H9 (cell line): ENCODE data around the gene RASGRP4. TPM values are rescaled to one million over a fixed set of nuclear protein-coding genes. Genes with fewer than 3 reads are reported as not detected.
A peak's percentile ranks its signal among the peaks of the same experiment; 100 is the strongest.

Experiments
- DNase-seq: peaks from one replicate; pipeline ENCODE4 v3.0.0-alpha.2; 2017
- H2AFZ ChIP-seq: one replicate; pipeline ENCODE4 v1.6.1; 2013; ENCODE audit warnings: mild to moderate bottlenecking, low read length, control low read depth, moderate library complexity
- H2AK5ac ChIP-seq: 2 replicates; pipeline ENCODE4 v1.6.1; 2013; ENCODE audit warnings: low read length, control low read depth, mixed read lengths; ENCODE audit not compliant: insufficient read length
- H2BK120ac ChIP-seq: one replicate; pipeline ENCODE4 v1.6.1; 2013; ENCODE audit warnings: low read depth, mild to moderate bottlenecking, low read length, control low read depth, inconsistent platforms; ENCODE audit not compliant: poor library complexity, severe bottlenecking
- H2BK12ac ChIP-seq: 2 replicates; pipeline ENCODE4 v1.6.1; 2013; ENCODE audit warnings: low read length, control low read depth, mixed read lengths, low read depth; ENCODE audit not compliant: insufficient read length
- H2BK15ac ChIP-seq: 2 replicates; pipeline ENCODE4 v1.6.1; 2013; ENCODE audit warnings: low read depth, low read length, control low read depth
- H2BK20ac ChIP-seq: one replicate; pipeline ENCODE4 v1.6.1; 2013; ENCODE audit warnings: low read depth, mild to moderate bottlenecking, low read length, control low read depth, inconsistent platforms; ENCODE audit not compliant: poor library complexity, severe bottlenecking
- H2BK5ac ChIP-seq: 2 replicates; pipeline ENCODE4 v1.6.1; 2013; ENCODE audit warnings: low read length, control low read depth, mixed read lengths; ENCODE audit not compliant: insufficient read length
- H3K14ac ChIP-seq: 2 replicates; pipeline ENCODE4 v1.6.1; 2013; ENCODE audit warnings: low read length, control low read depth; ENCODE audit not compliant: insufficient read depth
- H3K18ac ChIP-seq: 2 replicates; pipeline ENCODE4 v1.6.1; 2013; ENCODE audit warnings: low read depth, mild to moderate bottlenecking, mixed read lengths, low read length, control low read depth; ENCODE audit not compliant: insufficient read length
- H3K23ac ChIP-seq: 2 replicates; pipeline ENCODE4 v1.6.1; 2013; ENCODE audit warnings: low read length, control low read depth, mixed read lengths, low read depth; ENCODE audit not compliant: insufficient read length
- H3K23me2 ChIP-seq: 2 replicates; pipeline ENCODE4 v1.6.1; 2013; ENCODE audit warnings: low read depth, mild to moderate bottlenecking, mixed read lengths, low read length, control low read depth; ENCODE audit not compliant: insufficient read length, poor library complexity, severe bottlenecking
- H3K27ac ChIP-seq: 2 replicates; pipeline ENCODE4 v1.5.1; 2013; ENCODE audit warnings: low read length, control low read depth, mixed read lengths, low read depth; ENCODE audit not compliant: insufficient read length
- H3K27me3 ChIP-seq: 2 replicates; pipeline ENCODE4 v1.6.1; 2013; ENCODE audit warnings: low read length, control low read depth, inconsistent platforms; ENCODE audit not compliant: insufficient read depth
- H3K4ac ChIP-seq: 2 replicates; pipeline ENCODE4 v1.6.1; 2013; ENCODE audit warnings: low read depth, mild to moderate bottlenecking, control low read depth, inconsistent platforms, low read length, moderate library complexity
- H3K4me1 ChIP-seq: 2 replicates; pipeline ENCODE4 v1.6.1; 2013; ENCODE audit warnings: low read length, control low read depth, inconsistent platforms; ENCODE audit not compliant: insufficient read depth
- H3K4me2 ChIP-seq: 2 replicates; pipeline ENCODE4 v1.6.1; 2013; ENCODE audit warnings: low read length, control low read depth, mixed read lengths; ENCODE audit not compliant: insufficient read length, insufficient read depth
- H3K56ac ChIP-seq: 2 replicates; pipeline ENCODE4 v1.6.1; 2013; ENCODE audit warnings: low read depth, mild to moderate bottlenecking, mixed read lengths, low read length, control low read depth; ENCODE audit not compliant: insufficient read length
- H3K79me1 ChIP-seq: 2 replicates; pipeline ENCODE4 v1.6.1; 2013; ENCODE audit warnings: low read depth, mild to moderate bottlenecking, moderate library complexity, low read length, control low read depth, inconsistent platforms; ENCODE audit not compliant: insufficient read depth, poor library complexity, severe bottlenecking
- H3K79me2 ChIP-seq: 2 replicates; pipeline ENCODE4 v1.6.1; 2013; ENCODE audit warnings: low read length, control low read depth, inconsistent platforms; ENCODE audit not compliant: insufficient read depth
- H3K9ac ChIP-seq: 2 replicates; pipeline ENCODE4 v1.6.1; 2013; ENCODE audit warnings: low read length, control low read depth, mixed read lengths; ENCODE audit not compliant: insufficient read length; ENCODE audit errors: extremely low read depth
- H3K9me3 ChIP-seq: one replicate; pipeline ENCODE4 v1.6.1; 2013; ENCODE audit warnings: low read depth, low read length, inconsistent platforms; ENCODE audit not compliant: control insufficient read depth
- H3T11ph ChIP-seq: one replicate; pipeline ENCODE4 v1.6.1; 2013; ENCODE audit warnings: mild to moderate bottlenecking, low read length, control low read depth, inconsistent platforms
- H4K20me1 ChIP-seq: one replicate; pipeline ENCODE4 v1.6.1; 2013; ENCODE audit not compliant: control insufficient read depth, insufficient read length, insufficient read depth
- H4K5ac ChIP-seq: 2 replicates; pipeline ENCODE4 v1.6.1; 2013; ENCODE audit warnings: low read depth, mild to moderate bottlenecking, mixed read lengths, low read length, control low read depth; ENCODE audit not compliant: insufficient read length
- H4K8ac ChIP-seq: replicated peaks from 2 replicates; pipeline ENCODE4 v1.6.1; 2013; ENCODE audit warnings: low read length, control low read depth, mixed read lengths, low read depth; ENCODE audit not compliant: insufficient read length
- H4K91ac ChIP-seq: 2 replicates; pipeline ENCODE4 v1.6.1; 2013; ENCODE audit warnings: low read depth, mild to moderate bottlenecking, moderate library complexity, mixed read lengths, low read length, control low read depth; ENCODE audit not compliant: insufficient read length
- H3K27ac Mint-ChIP-seq, 3 experiments: 2 replicates in 2 of 3; 3 replicates in 1 of 3; pipeline ENCODE4 v1.8.0; 2020 to 2021; ENCODE audit warnings: mixed read lengths in 3 of 3, mild to moderate bottlenecking in 1 of 3, moderate library complexity in 1 of 3
- H3K27me3 Mint-ChIP-seq: 2 replicates; pipeline ENCODE4 v1.8.0; 2021; ENCODE audit warnings: low read depth, mild to moderate bottlenecking, moderate library complexity, mixed read lengths
- H3K36me3 Mint-ChIP-seq, 3 experiments: 2 replicates in 2 of 3; 3 replicates in 1 of 3; pipeline ENCODE4 v1.8.0; 2020 to 2021; ENCODE audit warnings: low read depth in 3 of 3, mixed read lengths in 3 of 3; ENCODE audit not compliant: insufficient read depth in 1 of 3
- H3K4me1 Mint-ChIP-seq, 2 experiments: 2 replicates each; pipeline ENCODE4 v1.8.0; 2020; ENCODE audit warnings: mixed read lengths in 2 of 2
- H3K4me3 Mint-ChIP-seq, 2 experiments: 2 replicates in 1 of 2; 3 replicates in 1 of 2; pipeline ENCODE4 v1.8.0; 2020 to 2021; ENCODE audit warnings: mild to moderate bottlenecking in 2 of 2, mixed read lengths in 2 of 2, moderate library complexity in 1 of 2
- H3K9me3 Mint-ChIP-seq, 2 experiments: 2 replicates in 1 of 2; 3 replicates in 1 of 2; pipeline ENCODE4 v1.8.0; 2020; ENCODE audit warnings: mild to moderate bottlenecking in 2 of 2, mixed read lengths in 2 of 2, moderate library complexity in 1 of 2
- WGBS: extraction: QIAGEN DNeasy Blood & Tissue Kit; methylation state at CpG from one replicate; pipeline ENCODE4 v1.1.7; 2013; ENCODE audit warnings: missing lambda C conversion rate, low lambda C conversion rate, mixed read lengths; ENCODE audit not compliant: insufficient read length; ENCODE audit errors: extremely low coverage; 5-methylcytosine and 5-hydroxymethylcytosine counted together
- total RNA-seq: library from RNA; stranded (reverse); gene quantifications from 2 replicates; pipeline ENCODE4 v1.2.1, GENCODE V29; 2021
- TF ChIP-seq, protein P1 (sequence below): fragments of 200-600 bp; sonication (generic); conservative IDR thresholded peaks from 3 replicates; pipeline ENCODE4 v1.8.0; 2021; ENCODE audit warnings: antibody characterized with exemption, mild to moderate bottlenecking

RASGRP4 gene
- total RNA-seq, 1 experiment from 2014 or later, result 0.28 TPM

DNA sequence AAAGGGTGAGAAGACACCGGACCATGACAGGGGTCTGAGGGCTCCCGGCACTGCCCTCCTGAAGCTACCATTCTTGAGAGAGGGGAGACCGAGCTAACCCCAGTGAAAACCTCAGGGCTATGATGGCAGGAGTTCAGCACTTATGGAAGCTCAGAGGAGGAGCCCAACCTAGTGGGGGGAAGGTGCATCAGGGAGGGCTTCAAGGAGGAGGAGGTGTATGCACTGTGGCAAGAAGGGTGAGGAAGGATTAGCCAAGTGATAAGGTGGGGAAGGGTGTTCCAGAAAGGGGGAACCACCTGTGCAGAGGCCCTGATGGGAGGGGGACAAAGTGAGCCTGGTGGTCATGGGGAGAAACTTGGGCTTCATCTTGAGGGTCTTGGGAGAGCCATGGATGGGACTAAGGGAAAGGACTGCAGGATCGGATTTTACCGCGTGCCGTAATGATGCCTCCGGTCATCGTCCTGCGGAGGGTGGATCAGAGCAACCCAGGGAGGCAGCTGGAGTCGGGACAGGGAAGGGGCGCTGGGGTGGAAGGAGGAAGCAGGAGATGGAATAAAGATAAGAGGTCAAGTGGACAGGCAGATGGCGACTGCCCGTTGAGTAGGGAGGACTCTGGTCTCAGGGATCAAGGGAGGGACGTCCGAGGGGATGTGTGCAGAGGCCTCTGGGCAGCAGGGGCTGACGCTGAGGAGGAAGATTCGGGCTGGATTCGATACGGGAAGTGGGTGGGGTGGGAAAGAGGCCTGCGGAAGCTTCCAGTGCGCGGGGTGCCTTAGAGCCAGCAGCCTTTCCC, 65.0 kb downstream of the RASGRP4 start:
- peak overlapping the region in 1 of 3 experiments; percentile 64; a peak in 1 of 7 replicates for H3K27ac Mint-ChIP-seq

More for the DNA sequence above, 65.0 kb downstream of the RASGRP4 start:
- TF ChIP-seq, protein P1, sequence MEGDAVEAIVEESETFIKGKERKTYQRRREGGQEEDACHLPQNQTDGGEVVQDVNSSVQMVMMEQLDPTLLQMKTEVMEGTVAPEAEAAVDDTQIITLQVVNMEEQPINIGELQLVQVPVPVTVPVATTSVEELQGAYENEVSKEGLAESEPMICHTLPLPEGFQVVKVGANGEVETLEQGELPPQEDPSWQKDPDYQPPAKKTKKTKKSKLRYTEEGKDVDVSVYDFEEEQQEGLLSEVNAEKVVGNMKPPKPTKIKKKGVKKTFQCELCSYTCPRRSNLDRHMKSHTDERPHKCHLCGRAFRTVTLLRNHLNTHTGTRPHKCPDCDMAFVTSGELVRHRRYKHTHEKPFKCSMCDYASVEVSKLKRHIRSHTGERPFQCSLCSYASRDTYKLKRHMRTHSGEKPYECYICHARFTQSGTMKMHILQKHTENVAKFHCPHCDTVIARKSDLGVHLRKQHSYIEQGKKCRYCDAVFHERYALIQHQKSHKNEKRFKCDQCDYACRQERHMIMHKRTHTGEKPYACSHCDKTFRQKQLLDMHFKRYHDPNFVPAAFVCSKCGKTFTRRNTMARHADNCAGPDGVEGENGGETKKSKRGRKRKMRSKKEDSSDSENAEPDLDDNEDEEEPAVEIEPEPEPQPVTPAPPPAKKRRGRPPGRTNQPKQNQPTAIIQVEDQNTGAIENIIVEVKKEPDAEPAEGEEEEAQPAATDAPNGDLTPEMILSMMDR, result no peak
- DNase-seq, result no peak
- Histone ChIP-seq H3K9me3 (no peaks in the 10 kb centered on the region), H3K27ac (no peak overlapping the region), H4K91ac (no peak overlapping the region), H3K4me1 (no peaks in the 10 kb centered on the region), H2BK20ac (no peak overlapping the region), H3K56ac (no peak overlapping the region), H3K18ac (no peak overlapping the region), H2BK15ac (no peak overlapping the region), H3K4ac (no peak overlapping the region), H2AFZ (no peak overlapping the region), H3K79me2 (no peaks in the 10 kb centered on the region), H3K79me1 (no peaks in the 10 kb centered on the region), H3K9ac (no peak overlapping the region), H4K5ac (no peak overlapping the region), H3K23ac (no peak overlapping the region), H4K20me1 (no peaks in the 10 kb centered on the region), H3K14ac (peak overlapping the region; percentile 13; the same call in 1 of the 2 replicates), H2BK5ac (no peak overlapping the region), H3K4me2 (peak overlapping the region; percentile 69), H2BK12ac (no peak overlapping the region), H3T11ph (no peak overlapping the region), H2AK5ac (no peak overlapping the region), H4K8ac (no peak overlapping the region), H3K23me2 (peaks cover 6% of the 10 kb centered on the region), H3K27me3 (peaks cover 14% of the 10 kb centered on the region; the same call in 1 of the 2 replicates), H2BK120ac (no peak overlapping the region)
- no CpG with 5 or more reads among the region's 23 CpGs for WGBS
- H3K9me3 Mint-ChIP-seq, result peaks cover 4 to 8% of the 10 kb centered on the region in 2 experiments; a peak in 2 of 5 replicates
- H3K36me3 Mint-ChIP-seq, result peaks cover 0 to 4% (median 0%) of the 10 kb centered on the region in 3 experiments; a peak in 3 of 7 replicates
- H3K4me1 Mint-ChIP-seq, result peaks cover 10 to 16% of the 10 kb centered on the region in 2 experiments
- peak overlapping the region; percentile 83 to 92 for H3K4me3 Mint-ChIP-seq
- H3K27me3 Mint-ChIP-seq, result peaks cover 70% of the 10 kb centered on the region
